GM10248 (cell line): Measurements from ENCODE around the gene SOS1.
"Not testable (repeated sequence)": the region's sequence is repeated elsewhere in the genome, so short reads cannot be mapped to it uniquely, and the experiment has no call there.

ENCODE experiments used
- CTCF ChIA-PET: fragments of 300-600 bp; sonication (Branson Sonifier 250); formaldehyde crosslinking; extraction: SDS; loops from one replicate; lab custom pipeline; 2021; ENCODE audit warnings: antibody characterized with exemption; lab: Yijun Ruan, JAX
- POLR2A ChIA-PET: fragments of 350-650 bp; sonication (Branson Sonifier 250); formaldehyde crosslinking; extraction: SDS; loops from one replicate; lab custom pipeline; 2020; ENCODE audit warnings: antibody characterized with exemption; lab: Yijun Ruan, JAX
- DNase-seq: peaks from one replicate; pipeline ENCODE4 v3.0.0; 2012; ENCODE audit errors: extremely low spot score
- CTCF ChIP-seq: IDR thresholded peaks from 2 replicates; pipeline ENCODE4 v1.5.1; 2012; ENCODE audit warnings: mild to moderate bottlenecking, low read depth; ENCODE audit errors: extremely low read depth, missing control alignments, control extremely low read depth

The SOS1 gene

GRCh38 chr2:39146630-39147029 is 25.8 kb upstream of the SOS1 start:
- TF ChIP-seq CTCF: no peak
- no peak for DNase-seq
- POLR2A ChIA-PET: no interaction called here
- CTCF ChIA-PET: no interaction called here

DNA sequence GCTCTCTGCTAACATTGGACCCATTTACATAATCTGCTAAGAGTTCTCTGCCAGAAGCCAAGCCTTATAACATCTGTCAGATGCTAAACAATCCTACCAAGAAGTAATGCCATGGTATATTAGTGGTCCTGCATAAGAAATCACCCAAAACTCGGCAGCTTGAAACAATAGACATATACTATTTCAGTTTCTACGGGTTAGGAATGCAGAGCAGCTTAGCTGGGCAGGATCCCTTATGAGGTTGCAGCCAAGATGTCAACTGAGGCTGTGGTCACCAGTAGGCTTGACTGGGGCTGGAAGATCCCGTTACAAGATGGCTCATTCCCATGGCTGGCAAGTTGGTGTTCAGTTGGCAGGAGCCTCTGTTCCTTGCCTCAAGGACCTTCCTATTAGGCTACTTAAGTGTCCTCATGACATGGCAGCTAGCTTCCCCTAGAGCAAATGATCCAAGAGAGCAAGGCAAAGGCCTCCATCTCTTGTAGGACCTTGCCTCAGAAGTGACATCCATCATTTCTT is 25.1 kb upstream of the SOS1 start:
- ChIA-PET POLR2A (no interaction called here), CTCF (interaction anchor here (1.4 kb wide), 1 partner anchor 84 kb away, joined by 4 read pairs; no protein-coding TSS in a partner anchor)
- DNase-seq: no peak
- no peak for TF ChIP-seq CTCF

DNA sequence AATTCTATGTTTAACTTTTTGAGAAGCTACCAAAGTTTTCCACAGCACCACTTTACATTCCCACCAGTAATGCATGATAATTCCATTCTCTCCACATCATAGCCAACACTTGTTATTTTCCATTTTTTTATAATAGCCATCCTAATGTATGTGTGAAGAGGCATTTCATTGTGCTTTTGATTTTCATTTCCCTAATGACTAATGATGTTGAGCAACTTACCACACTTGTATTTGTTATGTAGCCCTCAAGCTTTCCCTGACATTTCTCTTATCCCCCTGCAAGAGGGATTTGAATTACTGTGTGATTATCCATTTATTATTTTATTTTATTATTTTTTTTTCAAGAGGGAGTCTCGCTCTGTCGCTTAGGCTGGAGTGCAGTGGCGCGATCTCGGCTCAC is 23.6 kb upstream of the SOS1 start:
- no peak for TF ChIP-seq CTCF
- no peak for DNase-seq
- POLR2A ChIA-PET: no interaction called here
- CTCF ChIA-PET: no interaction called here

DNA sequence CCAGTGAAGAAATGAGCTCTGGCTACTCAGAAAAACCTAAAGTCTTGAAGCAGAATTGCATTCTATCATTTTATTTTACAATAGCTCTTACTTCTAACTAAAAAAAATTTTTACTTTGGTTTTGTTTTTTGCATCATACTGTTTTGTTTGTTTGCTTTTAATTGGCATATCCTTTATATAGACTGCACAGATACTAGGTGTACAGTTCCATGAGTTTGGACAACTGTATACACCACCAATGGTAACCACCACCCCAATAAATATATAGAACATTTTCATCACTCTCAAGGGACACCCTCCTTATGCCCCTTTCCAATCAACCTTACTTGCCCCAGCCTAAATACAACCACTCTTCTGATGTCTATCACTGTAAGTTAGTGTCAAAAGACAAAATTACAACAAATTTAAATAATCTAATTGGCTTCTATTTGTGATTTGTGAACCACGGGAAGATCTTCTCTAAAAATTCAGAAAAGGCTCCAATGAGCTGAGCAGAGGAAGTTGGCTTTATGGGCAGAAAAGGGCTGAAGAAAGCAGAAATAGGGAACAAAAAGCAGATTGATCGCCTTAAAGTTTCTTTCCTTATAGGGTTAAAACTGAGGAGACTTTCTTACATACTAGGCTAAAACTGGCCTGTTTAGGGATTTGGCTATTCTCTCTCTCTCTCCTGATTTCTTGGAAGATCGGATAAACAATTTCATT is 22.2 kb upstream of the SOS1 start:
- ChIA-PET CTCF (interaction anchor here (1.4 to 2.0 kb wide), 3 partner anchors 24 to 86 kb away, joined by 3 to 6 read pairs (median 3); no protein-coding TSS in a partner anchor), POLR2A (no interaction called here)
- TF ChIP-seq CTCF: no peak
- DNase-seq: no peak

GRCh38 chr2:39141334-39142271 is 20.8 kb upstream of the SOS1 start:
- CTCF ChIA-PET: interaction anchor here (0.9 to 2.0 kb wide), 4 partner anchors 10 to 91 kb away, joined by 3 to 6 read pairs (median 4); no protein-coding TSS in a partner anchor
- no peak for DNase-seq
- TF ChIP-seq CTCF: no peak
- POLR2A ChIA-PET: no interaction called here

DNA sequence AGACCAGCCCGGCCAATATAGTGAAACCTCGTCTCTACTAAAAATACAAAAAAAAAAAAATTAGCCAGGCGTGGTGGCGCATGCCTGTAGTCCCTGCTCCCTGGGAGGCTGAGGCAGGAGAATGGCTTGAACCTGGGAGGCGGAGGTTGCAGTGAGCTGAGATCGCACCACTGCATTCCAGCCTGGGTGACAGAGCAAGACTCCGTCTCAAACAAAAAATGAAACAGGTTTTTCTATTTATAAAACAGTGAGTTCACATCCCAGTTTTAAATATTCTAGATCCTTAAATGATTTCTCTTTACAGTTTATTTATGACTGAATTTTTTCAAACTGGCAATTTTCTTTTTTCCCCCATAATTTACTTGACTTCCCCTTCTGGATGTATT is 20.1 kb upstream of the SOS1 start:
- POLR2A ChIA-PET: not testable (repeated sequence)

More for the DNA sequence above, 20.1 kb upstream of the SOS1 start:
- DNase-seq: not testable (repeated sequence)
- CTCF ChIA-PET: interaction anchor here (1.1 to 1.4 kb wide), 3 partner anchors 9 to 91 kb away, joined by 3 to 5 read pairs (median 4); no protein-coding TSS in a partner anchor
